Esophagus (tissue), 2 donors: ENCODE data around the gene RTBDN. TPM values are rescaled to one million over a fixed set of nuclear protein-coding genes. Genes with fewer than 3 reads are reported as not detected.

Experiments
- H3K27ac ChIP-seq, 2 donors: one replicate each; pipeline ENCODE4 v1.5.1; 2013; ENCODE audit warnings: low read depth in 2 of 2, mild to moderate bottlenecking in 2 of 2, inconsistent platforms in 1 of 2, low read length in 1 of 2, moderate library complexity in 1 of 2
- H3K27me3 ChIP-seq, 2 donors: one replicate each; pipeline ENCODE4 v1.6.1; 2013; ENCODE audit warnings: low read length in 2 of 2, control low read depth in 1 of 2, mild to moderate bottlenecking in 1 of 2; ENCODE audit not compliant: insufficient read depth in 2 of 2, control insufficient read depth in 1 of 2
- H3K36me3 ChIP-seq, 2 donors: one replicate each; pipeline ENCODE4 v1.6.1; 2013; ENCODE audit warnings: low read length in 1 of 2; ENCODE audit not compliant: control insufficient read depth in 2 of 2, insufficient read depth in 2 of 2
- H3K4me1 ChIP-seq, 2 donors: one replicate each; pipeline ENCODE4 v1.6.1; 2013; ENCODE audit warnings: low read length in 1 of 2; ENCODE audit not compliant: control insufficient read depth in 2 of 2, insufficient read depth in 2 of 2
- H3K4me3 ChIP-seq, 2 donors: one replicate each; pipeline ENCODE4 v1.5.1; 2013; ENCODE audit warnings: low read length in 2 of 2, mild to moderate bottlenecking in 2 of 2, low read depth in 1 of 2, moderate library complexity in 1 of 2
- H3K9me3 ChIP-seq, 2 donors: one replicate each; pipeline ENCODE4 v1.6.1; 2013; ENCODE audit warnings: mild to moderate bottlenecking in 2 of 2, low read depth in 1 of 2, low read length in 1 of 2, moderate library complexity in 1 of 2; ENCODE audit not compliant: control insufficient read depth in 2 of 2, insufficient read depth in 1 of 2
- WGBS, 2 donors: extraction: QIAGEN DNeasy Blood & Tissue Kit; methylation state at CpG; one replicate each; pipeline ENCODE4 v1.1.7; 2013; 5-methylcytosine and 5-hydroxymethylcytosine counted together
- polyA plus RNA-seq, 2 donors: library from polyadenylated mRNA; stranded (reverse); fragments of 200-250 nt; gene quantifications; one replicate each; pipeline ENCODE4 v1.2.3, GENCODE V29; 2013
- donor health status: healthy with polysubstance abuse.
- donor health status: Bipolar disorder and iron deficiency.

The RTBDN gene
- polyA plus RNA-seq, 2 donors: not detected

- peaks cover 0 to 4% of the 10 kb centered on the region in 2 donors for H3K36me3 ChIP-seq
- WGBS, 2 donors: 57 to 60% methylated on average over 7 of the region's 7 CpGs
- H3K27ac ChIP-seq: peak overlapping the region; percentile 99 to 100
- no peaks in the 10 kb centered on the region for H3K27me3 ChIP-seq
- H3K4me1 ChIP-seq: no peaks in the 10 kb centered on the region
- H3K4me3 ChIP-seq: peak overlapping the region; percentile 96 to 99
- no peaks in the 10 kb centered on the region for H3K9me3 ChIP-seq
Measured at GRCh38 chr19:12794196-12794941, 40.0 kb downstream of the RTBDN start.

DNA sequence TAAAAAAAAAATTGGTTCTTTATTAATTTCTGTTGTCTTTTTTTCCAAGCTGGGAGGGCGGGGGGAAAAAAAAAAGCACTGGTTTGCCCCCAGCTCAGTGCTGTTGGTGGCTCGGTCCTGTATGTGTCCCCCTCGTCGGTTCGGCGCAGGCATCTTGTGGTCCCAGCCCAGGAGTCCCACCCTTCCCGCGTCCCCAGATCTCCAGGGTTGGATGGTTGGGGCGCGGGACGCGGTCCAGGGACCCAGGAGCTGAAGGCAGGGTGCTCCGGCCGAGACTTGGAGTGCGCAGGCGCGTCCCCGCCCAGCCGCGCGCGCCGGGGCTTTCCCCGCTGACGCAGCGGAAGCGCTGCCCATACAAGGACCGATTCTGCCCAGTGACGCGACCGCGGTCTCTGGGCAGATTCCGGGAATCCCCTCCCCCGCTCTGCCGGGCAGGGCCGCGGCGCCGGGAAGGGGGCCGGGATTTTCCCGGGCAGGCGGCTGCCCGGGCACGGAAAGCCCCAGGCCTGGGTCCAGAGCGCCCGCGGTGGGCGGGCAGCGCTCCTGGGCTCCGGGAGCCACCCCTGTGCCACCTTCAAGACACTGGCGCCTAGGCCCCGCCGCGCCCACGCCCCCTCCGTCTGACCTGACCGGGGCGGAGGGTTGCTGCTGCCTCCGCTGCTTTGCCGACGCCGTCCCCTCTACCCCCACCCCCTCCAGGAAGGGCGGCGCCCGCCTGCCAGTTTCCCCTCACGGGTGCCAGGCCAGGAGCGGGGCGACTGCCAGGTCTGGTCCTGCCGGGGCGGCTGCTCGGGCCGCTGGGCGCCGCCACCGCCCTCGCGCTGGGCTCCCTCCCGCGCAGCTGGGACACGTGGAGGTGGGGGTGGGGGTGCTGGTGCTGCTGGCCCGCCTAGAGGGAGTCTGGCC is 40.8 kb downstream of the RTBDN start:
- Histone ChIP-seq H3K4me3 (peak overlapping the region; percentile 96 to 99), H3K9me3 (no peaks in the 10 kb centered on the region), H3K27me3 (no peaks in the 10 kb centered on the region), H3K36me3 (peaks cover 0 to 4% of the 10 kb centered on the region in 2 donors), H3K27ac (peak overlapping the region; percentile 99 to 100), H3K4me1 (peaks cover 0 to under 1% of the 10 kb centered on the region in 2 donors)
- WGBS, 2 donors: 0 to 1% methylated on average over 74 to 81 of the region's 81 CpGs

DNA sequence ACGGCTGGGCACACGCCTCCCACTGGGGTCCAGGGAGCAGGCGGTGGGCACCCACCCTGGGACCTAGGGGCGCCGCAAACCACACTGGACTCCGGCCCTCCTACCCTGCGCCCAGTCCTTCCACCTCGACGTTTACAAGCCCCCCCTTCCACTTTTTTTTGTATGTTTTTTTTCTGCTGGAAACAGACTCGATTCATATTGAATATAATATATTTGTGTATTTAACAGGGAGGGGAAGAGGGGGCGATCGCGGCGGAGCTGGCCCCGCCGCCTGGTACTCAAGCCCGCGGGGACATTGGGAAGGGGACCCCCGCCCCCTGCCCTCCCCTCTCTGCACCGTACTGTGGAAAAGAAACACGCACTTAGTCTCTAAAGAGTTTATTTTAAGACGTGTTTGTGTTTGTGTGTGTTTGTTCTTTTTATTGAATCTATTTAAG is 41.5 kb downstream of the RTBDN start:
- Histone ChIP-seq H3K27me3 (no peaks in the 10 kb centered on the region), H3K4me1 (peaks cover 0 to 3% of the 10 kb centered on the region in 2 donors), H3K27ac (peak overlapping the region; percentile 99 to 100), H3K9me3 (no peaks in the 10 kb centered on the region), H3K4me3 (peak overlapping the region; percentile 96 to 99), H3K36me3 (peaks cover 0 to 4% of the 10 kb centered on the region in 2 donors)
- 0% methylated on average over 22 of the region's 22 CpGs for WGBS, 2 donors

DNA sequence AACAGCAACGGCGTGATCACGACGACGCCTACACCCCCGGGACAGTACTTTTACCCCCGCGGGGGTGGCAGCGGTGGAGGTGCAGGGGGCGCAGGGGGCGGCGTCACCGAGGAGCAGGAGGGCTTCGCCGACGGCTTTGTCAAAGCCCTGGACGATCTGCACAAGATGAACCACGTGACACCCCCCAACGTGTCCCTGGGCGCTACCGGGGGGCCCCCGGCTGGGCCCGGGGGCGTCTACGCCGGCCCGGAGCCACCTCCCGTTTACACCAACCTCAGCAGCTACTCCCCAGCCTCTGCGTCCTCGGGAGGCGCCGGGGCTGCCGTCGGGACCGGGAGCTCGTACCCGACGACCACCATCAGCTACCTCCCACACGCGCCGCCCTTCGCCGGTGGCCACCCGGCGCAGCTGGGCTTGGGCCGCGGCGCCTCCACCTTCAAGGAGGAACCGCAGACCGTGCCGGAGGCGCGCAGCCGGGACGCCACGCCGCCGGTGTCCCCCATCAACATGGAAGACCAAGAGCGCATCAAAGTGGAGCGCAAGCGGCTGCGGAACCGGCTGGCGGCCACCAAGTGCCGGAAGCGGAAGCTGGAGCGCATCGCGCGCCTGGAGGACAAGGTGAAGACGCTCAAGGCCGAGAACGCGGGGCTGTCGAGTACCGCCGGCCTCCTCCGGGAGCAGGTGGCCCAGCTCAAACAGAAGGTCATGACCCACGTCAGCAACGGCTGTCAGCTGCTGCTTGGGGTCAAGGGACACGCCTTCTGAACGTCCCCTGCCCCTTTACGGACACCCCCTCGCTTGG is 42.1 kb downstream of the RTBDN start:
- peaks cover 0 to 3% of the 10 kb centered on the region in 2 donors for H3K4me1 ChIP-seq
- H3K4me3 ChIP-seq: peak overlapping the region; percentile 96 to 99
- H3K36me3 ChIP-seq: peaks cover 0 to 4% of the 10 kb centered on the region in 2 donors
- H3K27me3 ChIP-seq: no peaks in the 10 kb centered on the region
- WGBS, 2 donors: 0% methylated on average over 76 to 84 of the region's 84 CpGs
- H3K27ac ChIP-seq: peak overlapping the region; percentile 99 to 100
- no peaks in the 10 kb centered on the region for H3K9me3 ChIP-seq

GRCh38 chr19:12791345-12792050 is 42.9 kb downstream of the RTBDN start, which contains the start of gene JUNB:
TSS of gene JUNB (plus strand) at chr19:12791486. CDS start at chr19:12791772, 286 bp downstream.
- Histone ChIP-seq H3K27ac (peak within 1 kb of the TSS; percentile 100), H3K4me3 (peak within 1 kb of the TSS; percentile 96 to 99), H3K9me3 (no peaks in the 10 kb centered on the region), H3K4me1 (peaks cover 0 to 3% of the 10 kb centered on the region in 2 donors), H3K36me3 (peaks cover 0 to 4% of the 10 kb centered on the region in 2 donors), H3K27me3 (no peaks in the 10 kb centered on the region)
- WGBS, 2 donors: 0 to 1% methylated on average over 60 to 73 of the region's 73 CpGs

DNA sequence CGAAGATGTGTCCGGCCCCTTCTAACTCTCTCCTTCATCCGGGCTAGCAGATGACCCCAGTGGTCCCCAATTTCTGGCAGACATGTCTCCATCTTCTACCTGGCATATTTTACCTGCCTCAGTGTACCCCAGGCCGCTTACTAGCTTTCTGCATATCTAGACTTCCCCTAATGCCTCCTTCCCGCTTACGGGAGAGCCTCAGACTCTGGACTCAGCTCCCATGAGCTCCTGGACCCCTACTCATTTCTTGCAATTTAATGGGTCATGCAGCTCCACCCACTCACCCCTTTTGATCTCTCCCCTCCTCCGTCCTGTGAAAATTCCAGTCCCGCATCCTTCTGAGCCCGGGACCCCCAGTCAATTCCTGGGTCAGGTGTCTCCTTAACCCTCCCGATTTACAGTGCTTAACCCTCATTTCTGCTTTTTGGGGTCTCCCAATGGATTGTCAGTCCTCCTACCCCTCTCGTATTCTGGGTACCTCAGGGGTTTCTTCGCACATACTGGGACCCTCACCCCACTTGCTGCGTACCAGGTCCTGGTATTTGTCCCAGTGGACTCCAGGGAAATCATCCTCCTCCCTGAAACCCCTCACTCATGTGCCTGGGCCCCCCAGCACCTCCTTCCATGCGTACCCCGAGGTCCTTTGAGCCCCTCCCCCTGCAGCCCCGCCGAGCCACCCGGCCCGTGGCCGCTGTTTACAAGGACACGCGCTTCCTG is 43.6 kb downstream of the RTBDN start:
- WGBS, 2 donors: 1 to 2% methylated on average over 22 of the region's 22 CpGs
- peaks cover 0 to 4% of the 10 kb centered on the region in 2 donors for H3K36me3 ChIP-seq
- no peaks in the 10 kb centered on the region for H3K27me3 ChIP-seq
- H3K9me3 ChIP-seq: no peaks in the 10 kb centered on the region
- H3K4me1 ChIP-seq: peaks cover 0 to 7% of the 10 kb centered on the region in 2 donors
- peak overlapping the region; percentile 96 to 99 for H3K4me3 ChIP-seq
- peak overlapping the region; percentile 100 for H3K27ac ChIP-seq

GRCh38 chr19:12789904-12790619 is 44.3 kb downstream of the RTBDN start:
- Histone ChIP-seq H3K36me3 (peaks cover 0 to 4% of the 10 kb centered on the region in 2 donors), H3K4me3 (peak overlapping the region; percentile 96 to 99), H3K27ac (peak overlapping the region; percentile 100), H3K4me1 (peaks cover 0 to 14% of the 10 kb centered on the region in 2 donors), H3K27me3 (no peaks in the 10 kb centered on the region), H3K9me3 (no peaks in the 10 kb centered on the region)
- WGBS, 2 donors: 0% methylated on average over 52 to 56 of the region's 56 CpGs
